GM13976 (cell line): ENCODE measurements around the gene SANBR.

Experiments used
- DNase-seq: peaks from one replicate; pipeline ENCODE4 v3.0.0; 2012; ENCODE audit warnings: low spot score
- CTCF ChIP-seq: IDR thresholded peaks from 2 replicates; pipeline ENCODE4 v1.5.1; 2012; ENCODE audit warnings: borderline replicate concordance, mild to moderate bottlenecking; ENCODE audit not compliant: insufficient read depth; ENCODE audit errors: extremely low read depth, missing control alignments, control extremely low read depth
- in situ Hi-C: fragments of 300-500 bp; cut with MboI; formaldehyde crosslinking; loops from one replicate; pipeline ENCODE4 v1.12.0; 2022; ENCODE audit warnings: low sequenced_read_pairs, mixed read lengths, inconsistent platforms; ENCODE audit not compliant: unreplicated experiment

Gene SANBR

GRCh38 chr2:61085883-61086282, 20.2 kb downstream of the SANBR start:
- no peak for TF ChIP-seq CTCF
- in situ Hi-C loops: no loop called here
- DNase-seq: no peak

GRCh38 chr2:61089797-61090196, 24.1 kb downstream of the SANBR start:
- no peak for DNase-seq
- no peak for TF ChIP-seq CTCF
- in situ Hi-C loops: no loop called here

GRCh38 chr2:61090386-61090921, 24.8 kb downstream of the SANBR start:
- in situ Hi-C loops: no loop called here
- no peak for TF ChIP-seq CTCF
- no peak for DNase-seq

- in situ Hi-C loops: no loop called here
- DNase-seq: no peak
- no peak for TF ChIP-seq CTCF
These were observed 25.8 kb downstream of the SANBR start for GRCh38 chr2:61091485-61091884.

GRCh38 chr2:61096438-61096837, 30.8 kb downstream of the SANBR start:
- TF ChIP-seq CTCF: no peak
- in situ Hi-C loops: no loop called here
- no peak for DNase-seq

- DNase-seq: no peak
- in situ Hi-C loops: no loop called here
These were observed 35.1 kb downstream of the SANBR start for GRCh38 chr2:61100801-61101200.

More at GRCh38 chr2:61100801-61101200, 35.1 kb downstream of the SANBR start:
- no peak for TF ChIP-seq CTCF
